ENCODE data around the gene DTNB. TPM values are rescaled to one million over a fixed set of nuclear protein-coding genes. Genes with fewer than 3 reads are reported as not detected.

DTNB gene
- total RNA-seq, 1 donor from 2014 or later = 12.0 TPM

DNA sequence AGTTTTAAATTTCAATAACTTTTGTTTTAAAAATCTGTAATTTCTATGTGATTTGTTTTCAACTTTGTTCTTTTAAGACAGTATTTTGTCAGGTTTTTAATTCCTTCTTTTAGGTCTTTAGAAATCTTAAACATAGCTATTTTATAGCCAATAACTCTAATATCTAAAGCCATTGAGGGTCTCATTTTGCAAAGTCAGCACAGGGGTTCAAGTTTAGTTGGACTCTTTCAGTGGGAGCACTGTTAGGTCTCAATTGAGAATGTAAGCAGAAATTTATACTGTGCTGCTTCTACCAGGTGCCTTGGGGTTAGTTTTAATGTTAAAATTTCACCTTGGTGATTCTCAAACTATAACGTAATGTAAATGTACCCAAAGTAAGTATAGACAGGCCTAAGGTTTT lies 226.4 kb downstream of the DTNB start:
- DNase-seq (ENCODE audit: low spot score) = no peak
- Mint-ChIP-seq H3K4me3 (ENCODE audit: unreplicated experiment) (no peak overlapping the region), H3K27me3 (ENCODE audit: unreplicated experiment) (no peaks in the 10 kb centered on the region), H3K4me1 (ENCODE audit: unreplicated experiment) (peaks cover 2% of the 10 kb centered on the region), H3K9me3 (ENCODE audit: unreplicated experiment) (no peaks in the 10 kb centered on the region), H3K36me3 (ENCODE audit: low read depth, unreplicated experiment) (no peaks in the 10 kb centered on the region), H3K27ac (ENCODE audit: unreplicated experiment) (no peak overlapping the region)
- TF ChIP-seq CTCF (IDR thresholded peaks at IDR 0.05; ENCODE audit: unreplicated experiment) = no peak

DNA sequence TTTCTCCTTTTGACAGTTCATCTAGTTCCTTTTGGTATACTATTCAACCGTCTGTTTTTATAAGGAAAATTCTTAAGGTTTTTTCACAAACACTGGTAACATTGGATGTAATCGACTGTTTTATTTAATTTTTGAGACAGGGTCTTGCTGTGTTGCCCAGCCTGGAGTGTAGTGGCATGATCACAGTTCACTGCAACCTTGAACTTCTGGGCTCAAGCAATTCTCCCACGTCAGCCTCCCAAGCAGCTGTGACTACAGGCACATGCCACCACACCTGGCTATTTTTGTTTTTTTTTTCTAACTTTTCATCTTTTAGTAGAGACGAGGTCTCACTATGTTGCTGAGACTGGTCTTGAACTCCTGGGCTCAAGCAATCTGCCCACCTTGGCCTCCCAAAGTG lies 227.3 kb downstream of the DTNB start:
- Mint-ChIP-seq H3K27me3 (ENCODE audit: unreplicated experiment) (no peaks in the 10 kb centered on the region), H3K36me3 (ENCODE audit: low read depth, unreplicated experiment) (no peaks in the 10 kb centered on the region), H3K4me1 (ENCODE audit: unreplicated experiment) (no peaks in the 10 kb centered on the region), H3K27ac (ENCODE audit: unreplicated experiment) (no peak overlapping the region), H3K9me3 (ENCODE audit: unreplicated experiment) (no peaks in the 10 kb centered on the region), H3K4me3 (ENCODE audit: unreplicated experiment) (no peak overlapping the region)
- no peak for TF ChIP-seq CTCF (IDR thresholded peaks at IDR 0.05; ENCODE audit: unreplicated experiment)
- DNase-seq (ENCODE audit: low spot score) = no peak

- Mint-ChIP-seq H3K36me3 (ENCODE audit: low read depth, unreplicated experiment) (no peaks in the 10 kb centered on the region), H3K9me3 (ENCODE audit: unreplicated experiment) (no peaks in the 10 kb centered on the region), H3K4me1 (ENCODE audit: unreplicated experiment) (no peaks in the 10 kb centered on the region), H3K27me3 (ENCODE audit: unreplicated experiment) (no peaks in the 10 kb centered on the region), H3K4me3 (ENCODE audit: unreplicated experiment) (no peak overlapping the region), H3K27ac (ENCODE audit: unreplicated experiment) (no peak overlapping the region)
- DNase-seq (ENCODE audit: low spot score) = no peak
- no peak for TF ChIP-seq CTCF (IDR thresholded peaks at IDR 0.05; ENCODE audit: unreplicated experiment)
Observed at GRCh38 chr2:25445464-25445863, 227.9 kb downstream of the DTNB start.

DNA sequence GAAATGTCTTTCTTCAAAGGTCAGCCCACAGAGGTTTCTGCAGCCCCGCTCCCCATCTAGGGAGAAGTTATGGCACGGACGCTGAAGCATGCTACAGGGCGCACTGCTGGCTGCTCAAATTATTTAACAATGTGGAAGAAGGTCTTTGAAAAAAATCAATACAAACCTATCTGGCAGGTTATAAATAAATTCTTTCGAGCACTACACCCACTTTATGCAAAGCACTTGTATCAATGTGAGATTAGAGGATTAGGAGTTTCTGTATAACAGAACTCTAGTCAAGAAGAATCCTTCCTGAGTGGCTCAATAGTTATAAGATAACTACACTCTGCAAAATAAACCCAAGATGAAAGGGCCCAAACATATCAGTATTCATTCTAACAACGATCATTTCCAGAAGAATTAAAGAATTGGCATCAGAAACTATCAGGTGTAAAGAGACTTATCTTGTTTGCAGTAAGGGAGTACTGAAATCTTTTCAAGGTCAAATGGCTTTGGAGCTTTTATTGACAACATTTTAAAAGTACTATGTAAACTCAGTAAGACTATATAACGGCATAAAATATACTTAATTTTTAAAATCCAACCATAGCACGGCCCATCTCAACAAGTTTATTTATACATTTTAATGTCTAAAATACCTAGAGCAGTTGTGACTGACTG lies 228.6 kb downstream of the DTNB start:
- no peak for TF ChIP-seq CTCF (IDR thresholded peaks at IDR 0.05; ENCODE audit: unreplicated experiment)
- no peaks in the 10 kb centered on the region for H3K27me3 Mint-ChIP-seq (ENCODE audit: unreplicated experiment)
- DNase-seq (ENCODE audit: low spot score) = no peak
- H3K36me3 Mint-ChIP-seq (ENCODE audit: low read depth, unreplicated experiment) = no peaks in the 10 kb centered on the region
- no peaks in the 10 kb centered on the region for H3K4me1 Mint-ChIP-seq (ENCODE audit: unreplicated experiment)
- no peaks in the 10 kb centered on the region for H3K9me3 Mint-ChIP-seq (ENCODE audit: unreplicated experiment)
- H3K27ac Mint-ChIP-seq (ENCODE audit: unreplicated experiment) = no peak overlapping the region
- no peak overlapping the region for H3K4me3 Mint-ChIP-seq (ENCODE audit: unreplicated experiment)

- no peak for TF ChIP-seq CTCF (IDR thresholded peaks at IDR 0.05; ENCODE audit: unreplicated experiment)
Observed at GRCh38 chr2:25443766-25444165, 229.6 kb downstream of the DTNB start.

More at GRCh38 chr2:25443766-25444165, 229.6 kb downstream of the DTNB start:
- no peak for DNase-seq (ENCODE audit: low spot score)
- Mint-ChIP-seq H3K9me3 (ENCODE audit: unreplicated experiment) (no peaks in the 10 kb centered on the region), H3K36me3 (ENCODE audit: low read depth, unreplicated experiment) (no peaks in the 10 kb centered on the region), H3K27me3 (ENCODE audit: unreplicated experiment) (no peaks in the 10 kb centered on the region), H3K4me1 (ENCODE audit: unreplicated experiment) (no peaks in the 10 kb centered on the region), H3K4me3 (ENCODE audit: unreplicated experiment) (no peak overlapping the region), H3K27ac (ENCODE audit: unreplicated experiment) (no peak overlapping the region)

Data from endothelial cell (in vitro differentiated cells).